Heart left ventricle (tissue), 16 donors: ENCODE data around the gene PDZD7. TPM values are rescaled to one million over a fixed set of nuclear protein-coding genes. Genes with fewer than 3 reads are reported as not detected.

Experiments used
- ATAC-seq, 4 donors: fragments of 200-7000 bp; cut with Tn5 transposase; one replicate each; pipeline ENCODE4 v1.9.1; 2020 to 2022; ENCODE audit warnings: moderate library complexity in 4 of 4, mild to moderate bottlenecking in 3 of 4, moderate number of reproducible peaks in 1 of 4
- DNase-seq, 5 donors: peaks; one replicate each; pipeline ENCODE4 v3.0.0-alpha.2; 2020
- H3K27ac ChIP-seq, 12 donors: fragments of 200-600 bp; sonication (generic) in 4 of 12; one replicate each; pipeline versions ENCODE4 v1.5.0 to v1.8.0; 2016 to 2022; ENCODE audit warnings: mild to moderate bottlenecking in 2 of 12
- H3K27me3 ChIP-seq, 9 donors: fragments of 200-600 bp; sonication (generic) in 2 of 9; one replicate each; pipeline versions ENCODE4 v1.5.1 to v1.8.0; 2016 to 2022; ENCODE audit warnings: mild to moderate bottlenecking in 3 of 9
- H3K36me3 ChIP-seq, 9 donors: fragments of 200-600 bp; sonication (generic) in 2 of 9; one replicate each; pipeline versions ENCODE4 v1.5.0 to v1.8.0; 2018 to 2022; ENCODE audit warnings: mild to moderate bottlenecking in 2 of 9
- H3K4me1 ChIP-seq, 12 donors: fragments of 200-600 bp; sonication (generic) in 4 of 12; one replicate each; pipeline versions ENCODE4 v1.5.0 to v1.8.0; 2016 to 2022; ENCODE audit warnings: mild to moderate bottlenecking in 3 of 12
- H3K4me3 ChIP-seq, 12 donors: fragments of 200-600 bp; sonication (generic) in 4 of 12; one replicate each; pipeline versions ENCODE4 v1.5.0 to v1.8.0; 2017 to 2022; ENCODE audit warnings: mild to moderate bottlenecking in 9 of 12, moderate library complexity in 4 of 12
- H3K9me3 ChIP-seq, 12 donors: fragments of 200-600 bp; sonication (generic) in 4 of 12; one replicate each; pipeline versions ENCODE4 v1.5.0 to v1.8.0; 2016 to 2022; ENCODE audit warnings: mild to moderate bottlenecking in 1 of 12
- CTCF ChIP-seq, 12 donors: fragments of 200-600 bp; sonication (generic) in 4 of 12; IDR thresholded peaks; one replicate each; pipeline versions ENCODE4 v1.5.0 to v1.8.0; 2018 to 2022; ENCODE audit warnings: antibody characterized with exemption in 12 of 12, mild to moderate bottlenecking in 5 of 12
- POLR2A ChIP-seq, 2 donors: fragments of 450-650 bp; IDR thresholded peaks; one replicate each; pipeline ENCODE4 v1.6.1; 2017; ENCODE audit warnings: antibody characterized with exemption in 2 of 2, mild to moderate bottlenecking in 2 of 2, moderate library complexity in 2 of 2
- WGBS, 4 donors: extraction: QIAGEN DNeasy Blood & Tissue Kit in 2 of 4; methylation state at CpG; one replicate each; pipeline versions ENCODE4 v1.1.5 to v1.1.7; 2013 to 2018; 5-methylcytosine and 5-hydroxymethylcytosine counted together
- intact Hi-C, 10 donors: fragments of 100-400 bp; cut with DNase I; formaldehyde crosslinking; loops; one replicate each; pipeline versions ENCODE4 v1.11.1 to v1.14.2; 2022
- polyA plus RNA-seq, 2 donors: library from polyadenylated mRNA; stranded (reverse); fragments of 200-250 nt; gene quantifications; one replicate each; pipeline ENCODE4 v1.2.3, GENCODE V29; 2013
- total RNA-seq, 9 donors: library from RNA; depleted of rRNA in 2 of 9; stranded (reverse); fragments of >200 nt in 2 of 9; fragmentation: NEBNext Ultra II Directional in 3 of 9; extraction: Animal tissue kit (Norgen Biotek cat#: 25700) in 3 of 9; gene quantifications; one replicate each; pipeline versions ENCODE4 v1.1.0 to v1.2.4, GENCODE V29; 2016 to 2023
- donor health status: ischemic (EF 13 %, LVEDD 7.1; RV severe dilation, severe dysfunction).
- donor health status: healthy with polysubstance abuse.
- donor health status: DM: no; HTN: yes; CAD: no.
- donor health status: DM: no; HTN: no; CAD: no.
- donor health status: ischemic (EF 25% LVEDD 6.9; RV normal size, moderate dysfunction).
- donor health status: ischemic (EF 25% LVEDD 5.7; RV mildly dilated, moderate dysfunction).
- donor health status: healthy.
- donor health status: DM: yes; HTN: yes; CAD: no.
- donor health status: ischemic (EF 35%, LVEDD 5.7; RV mildly dilated, moderate dysfunction).
- donor health status: nonischemic (EF 11% LVEDD 7.7; RV severe dilation, severe dysfunction).
- donor health status: DM: yes; HTN: yes; CAD: no.
- donor health status: PGD.
- donor health status: ischemic (EF 29% LVEDD 5.4; RV normal size, mild dysfunction).
- donor health status: nonischemic (EF 23%, LVEDD 6.1; RV moderate dilation, normal function).

Gene PDZD7
- total and polyA plus RNA-seq, 11 donors = 0.09 to 0.97 (median 0.30) TPM; not detected in 1

GRCh38 chr10:101056365-101057151, 25.6 kb upstream of the PDZD7 start:
- peaks cover 0 to 17% (median 10%) of the 10 kb centered on the region in 12 donors for H3K4me1 ChIP-seq
- TF ChIP-seq CTCF (IDR thresholded peaks at IDR 0.05) = no peak
- TF ChIP-seq POLR2A (IDR thresholded peaks at IDR 0.05) = no peak
- ATAC-seq = no peak
- DNase-seq = no peak
- H3K27ac ChIP-seq = no peak overlapping the region
- no peaks in the 10 kb centered on the region for H3K36me3 ChIP-seq
- H3K9me3 ChIP-seq = no peaks in the 10 kb centered on the region
- no peak overlapping the region for H3K4me3 ChIP-seq
- 94 to 96% (median 95%) methylated on average over 4 of the region's 4 CpGs for WGBS, 4 donors
- peaks cover 0 to 8% (median 0%) of the 10 kb centered on the region in 9 donors for H3K27me3 ChIP-seq
- intact Hi-C loops = loop anchor here in 3 of 10 donors (5.0 to 10.0 kb wide), 2 partner anchors 86 to 88 kb away; no protein-coding TSS in a partner anchor

DNA sequence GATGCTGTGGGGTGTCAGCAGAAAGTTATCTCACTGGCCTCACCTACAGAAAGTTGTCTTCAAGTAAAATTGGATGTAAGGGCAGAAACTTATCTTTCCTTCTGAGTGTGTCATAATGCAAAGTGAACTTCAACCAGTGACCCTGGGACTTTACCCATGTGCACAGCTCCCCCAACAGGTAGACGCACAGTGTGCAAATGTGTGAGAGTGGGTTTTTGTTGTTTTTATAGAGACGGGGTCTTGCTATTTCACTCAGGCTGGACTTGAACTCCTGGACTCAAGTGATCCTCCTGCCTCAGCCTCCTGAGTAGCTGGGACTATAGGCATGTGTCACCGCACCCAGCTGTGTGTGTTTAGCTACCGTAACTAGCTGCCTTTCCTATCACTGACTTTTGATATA, 24.5 kb upstream of the PDZD7 start:
- no peak for ATAC-seq
- Histone ChIP-seq H3K27ac (no peak overlapping the region), H3K36me3 (no peaks in the 10 kb centered on the region), H3K9me3 (no peaks in the 10 kb centered on the region), H3K27me3 (peaks cover 4 to 18% (median 9%) of the 10 kb centered on the region in 9 donors), H3K4me1 (peaks cover 0 to 14% (median 7%) of the 10 kb centered on the region in 12 donors), H3K4me3 (no peak overlapping the region)
- intact Hi-C loops = loop anchor here in 3 of 10 donors (5.0 to 10.0 kb wide), 2 partner anchors 87 to 89 kb away; no protein-coding TSS in a partner anchor
- TF ChIP-seq CTCF (IDR thresholded peaks at IDR 0.05) = no peak
- no peak for DNase-seq
- WGBS, 4 donors = 78 to 96% (median 89%) methylated on average over 4 of the region's 4 CpGs

- H3K27me3 ChIP-seq = peaks cover 5 to 24% (median 14%) of the 10 kb centered on the region in 9 donors
- peaks cover 0 to 14% (median 8%) of the 10 kb centered on the region in 12 donors for H3K4me1 ChIP-seq
- TF ChIP-seq CTCF (IDR thresholded peaks at IDR 0.05) (no peak), POLR2A (IDR thresholded peaks at IDR 0.05) (no peak)
- DNase-seq (no peak), ATAC-seq (no peak)
- H3K9me3 ChIP-seq = no peaks in the 10 kb centered on the region
- no peak overlapping the region for H3K4me3 ChIP-seq
- no peaks in the 10 kb centered on the region for H3K36me3 ChIP-seq
- WGBS, 4 donors = 83 to 91% (median 87%) methylated on average over 5 of the region's 5 CpGs
- intact Hi-C loops = loop anchor here in 6 of 10 donors (5.0 to 10.0 kb wide), 3 partner anchors 87 to 532 kb away; partner anchors contain the start of genes DPCD (in 1 of the 6) and POLL (in 1 of the 6)
- no peak overlapping the region for H3K27ac ChIP-seq
These were observed 23.9 kb upstream of the PDZD7 start for GRCh38 chr10:101054876-101055275.

GRCh38 chr10:101054351-101054750, 23.4 kb upstream of the PDZD7 start:
- Histone ChIP-seq H3K4me3 (no peak overlapping the region), H3K9me3 (no peaks in the 10 kb centered on the region), H3K27ac (no peak overlapping the region), H3K36me3 (no peaks in the 10 kb centered on the region), H3K27me3 (peaks cover 10 to 29% (median 20%) of the 10 kb centered on the region in 9 donors), H3K4me1 (peaks cover 0 to 12% (median 7%) of the 10 kb centered on the region in 12 donors)
- TF ChIP-seq CTCF (IDR thresholded peaks at IDR 0.05) (no peak), POLR2A (IDR thresholded peaks at IDR 0.05) (no peak)
- WGBS, 4 donors = 85 to 90% (median 90%) methylated on average over 1 of the region's 1 CpG
- intact Hi-C loops = loop anchor here in 5 of 10 donors (5.0 to 10.0 kb wide), 3 partner anchors 88 to 533 kb away; partner anchors contain the start of genes DPCD (in 1 of the 5) and POLL (in 1 of the 5)
- no peak for ATAC-seq
- DNase-seq = no peak
